SK-N-SH (cell line): ENCODE results near the gene P2RX5. TPM values are rescaled to one million over a fixed set of nuclear protein-coding genes. Genes with fewer than 3 reads are reported as not detected.

Source experiments
- CTCF ChIA-PET: fragments of 300-600, 350-600 bp; formaldehyde crosslinking; extraction: SDS; loops from one replicate; lab custom pipeline; 2021; lab: Yijun Ruan, JAX
- POLR2A ChIA-PET: fragments of 350-600 bp; sonication (Branson Sonifier 250); formaldehyde crosslinking; extraction: SDS; loops from one replicate; lab custom pipeline; 2020; ENCODE audit warnings: antibody characterized with exemption, inconsistent platforms; lab: Yijun Ruan, JAX
- DNase-seq: peaks from one replicate; pipeline ENCODE4 v3.0.0; 2012
- H2AFZ ChIP-seq: fragments of 200-600 bp; sonication (generic); 2 replicates; pipeline ENCODE4 v1.8.1; 2016; ENCODE audit warnings: antibody characterized with exemption, mild to moderate bottlenecking, low read depth
- H3F3A ChIP-seq: fragments of 200-600 bp; sonication (generic); replicated peaks from 2 replicates; pipeline ENCODE3; 2016; ENCODE audit warnings: antibody characterized with exemption, mild to moderate bottlenecking; ENCODE audit not compliant: insufficient read depth
- H3K27ac ChIP-seq, 2 experiments: fragments of 200-500 bp in 1 of 2; fragments of 200-600 bp in 1 of 2; sonication (Bioruptor generic) in 1 of 2; sonication (generic), shearing (Covaris generic) in 1 of 2; 2 replicates each; pipeline versions ENCODE4 v1.5.1 to v1.6.1; 2014 to 2016; ENCODE audit warnings: low read depth in 2 of 2, inconsistent platforms in 1 of 2, low read length in 1 of 2, mild to moderate bottlenecking in 1 of 2, mixed read lengths in 1 of 2
- H3K27me3 ChIP-seq: fragments of 200-600 bp; sonication (generic), shearing (Covaris generic); 2 replicates; pipeline ENCODE4 v1.6.1; 2016; ENCODE audit warnings: mixed run types; ENCODE audit not compliant: insufficient read depth
- H3K36me3 ChIP-seq, 2 experiments: fragments of 200-500 bp in 1 of 2; fragments of 200-600 bp in 1 of 2; sonication (Bioruptor generic) in 1 of 2; sonication (generic) in 1 of 2; replicated peaks in 1 of 2; 2 replicates each; pipeline versions ENCODE3 to v1.5.1; 2014 to 2016; ENCODE audit warnings: low read length in 1 of 2, mild to moderate bottlenecking in 1 of 2; ENCODE audit not compliant: insufficient read depth in 2 of 2, control insufficient read depth in 1 of 2
- H3K4me1 ChIP-seq, 2 experiments: fragments of 200-500 bp in 1 of 2; fragments of 200-600 bp in 1 of 2; sonication (Bioruptor generic) in 1 of 2; sonication (generic), shearing (Covaris generic) in 1 of 2; 2 replicates each; pipeline versions ENCODE4 v1.5.1 to v1.6.1; 2014 to 2016; ENCODE audit warnings: low read depth in 1 of 2, low read length in 1 of 2, mixed run types in 1 of 2; ENCODE audit not compliant: insufficient read depth in 2 of 2, control insufficient read depth in 1 of 2
- H3K4me2 ChIP-seq: fragments of 200-600 bp; sonication (generic), shearing (Covaris generic); 2 replicates; pipeline ENCODE4 v1.6.1; 2017; ENCODE audit warnings: mixed run types
- H3K4me3 ChIP-seq, 2 experiments: fragments of 200-500 bp in 1 of 2; fragments of 200-600 bp in 1 of 2; sonication (Bioruptor generic) in 1 of 2; sonication (generic), shearing (Covaris generic) in 1 of 2; 2 replicates each; pipeline versions ENCODE4 v1.5.1 to v1.8.1; 2014 to 2016; ENCODE audit warnings: low read depth in 2 of 2, inconsistent platforms in 1 of 2, low read length in 1 of 2, mild to moderate bottlenecking in 1 of 2, mixed read lengths in 1 of 2, moderate library complexity in 1 of 2
- H3K79me2 ChIP-seq: fragments of 200-600 bp; sonication (generic); 2 replicates; pipeline ENCODE4 v1.8.1; 2017; ENCODE audit warnings: mild to moderate bottlenecking; ENCODE audit not compliant: insufficient read depth
- H3K9ac ChIP-seq: fragments of 200-600 bp; sonication (generic); 2 replicates; pipeline ENCODE4 v1.6.1; 2017; ENCODE audit warnings: mixed run types
- H3K9me2 ChIP-seq: fragments of 200-600 bp; sonication (generic); 2 replicates; pipeline ENCODE4 v1.6.1; 2017; ENCODE audit warnings: mixed run types
- H3K9me3 ChIP-seq: fragments of 200-600 bp; sonication (generic); 2 replicates; pipeline ENCODE4 v1.6.1; 2017; ENCODE audit warnings: mixed run types, mild to moderate bottlenecking, moderate library complexity
- H4K20me1 ChIP-seq: fragments of 200-600 bp; sonication (generic); 2 replicates; pipeline ENCODE4 v1.6.1; 2017; ENCODE audit warnings: mild to moderate bottlenecking, mixed run types; ENCODE audit not compliant: insufficient read depth
- CHD2 ChIP-seq: fragments of 150-350 bp; IDR thresholded peaks from 2 replicates; pipeline ENCODE4 v1.6.1; 2018; ENCODE audit warnings: low read length; ENCODE audit not compliant: partially characterized antibody
- ELF1 ChIP-seq: IDR thresholded peaks from 2 replicates; pipeline ENCODE4 v1.4.0; 2012
- EZH2phosphoT487 ChIP-seq: fragments of 200-600 bp; sonication (generic); IDR thresholded peaks from 2 replicates; pipeline ENCODE4 v1.6.1; 2017; ENCODE audit warnings: low read depth, mixed run types, mild to moderate bottlenecking, antibody characterized with exemption, moderate library complexity, borderline replicate concordance
- FOXJ3 ChIP-seq: sonication (generic); formaldehyde crosslinking; IDR thresholded peaks from 2 replicates; pipeline ENCODE4 v1.5.1; 2020; ENCODE audit warnings: mild to moderate bottlenecking, missing genetic modification reagents
- FOXM1 ChIP-seq: IDR thresholded peaks from 2 replicates; pipeline ENCODE4 v1.4.0; 2012; ENCODE audit warnings: low read depth, mild to moderate bottlenecking
- GATA2 ChIP-seq: sonication (generic); formaldehyde crosslinking; IDR thresholded peaks from 2 replicates; pipeline ENCODE4 v1.5.0; 2020; ENCODE audit warnings: mild to moderate bottlenecking, missing genetic modification reagents
- JUND ChIP-seq: IDR thresholded peaks from 2 replicates; pipeline ENCODE4 v1.4.0; 2012
- MAX ChIP-seq: IDR thresholded peaks from 2 replicates; pipeline ENCODE4 v1.4.0; 2012; ENCODE audit warnings: low read depth
- MEF2A ChIP-seq: IDR thresholded peaks from 2 replicates; pipeline ENCODE4 v1.4.0; 2012; ENCODE audit warnings: low read depth, borderline replicate concordance
- MXI1 ChIP-seq: IDR thresholded peaks from 2 replicates; pipeline ENCODE4 v1.6.1; 2012; ENCODE audit warnings: mild to moderate bottlenecking, low read depth, low read length, improper control_type of control experiment
- NRF1 ChIP-seq: IDR thresholded peaks from 2 replicates; pipeline ENCODE4 v1.6.1; 2012; ENCODE audit warnings: low read depth, mild to moderate bottlenecking, low read length
- PBX3 ChIP-seq: IDR thresholded peaks from 2 replicates; pipeline ENCODE4; 2012
- POLR2AphosphoS5 ChIP-seq: IDR thresholded peaks from 2 replicates; pipeline ENCODE4 v1.6.1; 2012; ENCODE audit warnings: low read depth, low read length
- RAD21 ChIP-seq: IDR thresholded peaks from 2 replicates; pipeline ENCODE4 v1.6.1; 2012; ENCODE audit warnings: mild to moderate bottlenecking, low read length
- RFX5 ChIP-seq: IDR thresholded peaks from 2 replicates; pipeline ENCODE4 v1.6.1; 2012; ENCODE audit warnings: mild to moderate bottlenecking, improper control_type of control experiment, low read length
- RXRA ChIP-seq: IDR thresholded peaks from 2 replicates; pipeline ENCODE4 v1.4.0; 2012; ENCODE audit warnings: low read depth, mild to moderate bottlenecking, borderline replicate concordance
- TCF12 ChIP-seq: IDR thresholded peaks from 2 replicates; pipeline ENCODE4 v1.4.0; 2012
- USF2 ChIP-seq: fragments of 150-350 bp; IDR thresholded peaks from 2 replicates; pipeline ENCODE4 v1.6.1; 2017; ENCODE audit warnings: antibody characterized with exemption, low read length, low read depth, borderline replicate concordance
- YY1 ChIP-seq: IDR thresholded peaks from 2 replicates; pipeline ENCODE4 v1.4.0; 2012; ENCODE audit warnings: low read depth, mild to moderate bottlenecking
- WGBS: methylation state at CpG from one replicate; pipeline ENCODE4 v1.1.6; 2017; ENCODE audit warnings: low lambda C conversion rate; 5-methylcytosine and 5-hydroxymethylcytosine counted together
- polyA plus RNA-seq, 3 experiments: library from polyadenylated mRNA; depleted of rRNA; stranded (reverse); fragments of >200 nt; gene quantifications; 2 replicates each; pipeline ENCODE4 v1.2.3, GENCODE V29; 2012
- TF ChIP-seq, protein P1 (sequence below): fragments of 200-600 bp; sonication (generic); IDR thresholded peaks from 2 replicates; pipeline ENCODE4 v1.6.1; 2017; ENCODE audit warnings: antibody characterized with exemption, mild to moderate bottlenecking, moderate library complexity

P2RX5 gene
- polyA plus RNA-seq, 1 of the 3 experiments (the other 2 are of a cell fraction): 0.97 TPM

DNA sequence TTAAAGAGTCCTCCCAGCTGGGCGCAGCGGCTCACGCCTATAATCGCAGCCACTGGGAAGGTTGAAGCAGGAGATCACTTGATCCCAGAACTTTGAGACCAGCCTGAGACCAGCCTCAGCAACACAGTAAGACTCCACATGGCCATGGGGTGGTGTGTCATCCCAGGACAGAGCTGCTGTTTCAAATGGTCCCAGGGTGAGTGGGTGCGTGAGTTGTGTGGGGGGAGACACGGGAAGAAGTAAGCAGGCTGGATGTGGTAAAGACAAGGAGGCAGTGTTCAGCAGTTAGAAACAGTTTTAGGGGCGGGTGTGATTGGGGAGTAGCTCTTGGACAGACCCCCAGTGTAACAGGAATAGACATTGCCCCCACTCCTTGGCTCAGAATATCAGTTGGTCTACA is 63.7 kb downstream of the P2RX5 start:
- no peak overlapping the region for H3K9ac ChIP-seq
- no peak overlapping the region for H3K4me3 ChIP-seq
- no peaks in the 10 kb centered on the region for H3K9me3 ChIP-seq
- no peaks in the 10 kb centered on the region for H3F3A ChIP-seq
- H3K27me3 ChIP-seq: no peaks in the 10 kb centered on the region
- H3K4me2 ChIP-seq: no peak overlapping the region
- POLR2A ChIA-PET: no interaction called here
- H2AFZ ChIP-seq: no peak overlapping the region
- peaks cover 42% of the 10 kb centered on the region for H3K79me2 ChIP-seq
- no peak for DNase-seq
- TF ChIP-seq PBX3 (no peak), FOXM1 (no peak), RFX5 (no peak), YY1 (no peak), USF2 (no peak), MEF2A (no peak), RXRA (no peak), MXI1 (no peak), FOXJ3 (no peak)
- CTCF ChIA-PET: no interaction called here
- H3K36me3 ChIP-seq: peaks cover 0 to 4% of the 10 kb centered on the region in 2 experiments
- 89% methylated on average over 4 of the region's 7 CpGs for WGBS
- H3K27ac ChIP-seq: no peak overlapping the region
- no peaks in the 10 kb centered on the region for H3K9me2 ChIP-seq
- no peaks in the 10 kb centered on the region for H4K20me1 ChIP-seq
- peaks cover 0 to 2% of the 10 kb centered on the region in 2 experiments; a peak in 1 of 4 replicates for H3K4me1 ChIP-seq

GRCh38 chr17:3630781-3631180 is 65.2 kb downstream of the P2RX5 start:
- H3K27me3 ChIP-seq: no peaks in the 10 kb centered on the region
- no peaks in the 10 kb centered on the region for H4K20me1 ChIP-seq
- peaks cover 0 to 2% of the 10 kb centered on the region in 2 experiments; a peak in 1 of 4 replicates for H3K4me1 ChIP-seq
- H3K4me3 ChIP-seq: no peak overlapping the region
- H3K79me2 ChIP-seq: peaks cover 39% of the 10 kb centered on the region
- no peak for DNase-seq
- H3K9me2 ChIP-seq: no peaks in the 10 kb centered on the region
- no peak for TF ChIP-seq MAX
- TF ChIP-seq NRF1: no peak
- no peak for TF ChIP-seq MEF2A
- TF ChIP-seq MXI1: no peak
- no peak for TF ChIP-seq RAD21
- no peak for TF ChIP-seq JUND
- no peak for TF ChIP-seq RFX5
- no peak for TF ChIP-seq FOXM1
- no peak for TF ChIP-seq RXRA
- TF ChIP-seq POLR2AphosphoS5: no peak
- TF ChIP-seq TCF12: no peak
- TF ChIP-seq GATA2 (CRISPR knock-in tag): no peak
- no peak for TF ChIP-seq ELF1
- TF ChIP-seq CHD2: no peak
- TF ChIP-seq, protein P1, sequence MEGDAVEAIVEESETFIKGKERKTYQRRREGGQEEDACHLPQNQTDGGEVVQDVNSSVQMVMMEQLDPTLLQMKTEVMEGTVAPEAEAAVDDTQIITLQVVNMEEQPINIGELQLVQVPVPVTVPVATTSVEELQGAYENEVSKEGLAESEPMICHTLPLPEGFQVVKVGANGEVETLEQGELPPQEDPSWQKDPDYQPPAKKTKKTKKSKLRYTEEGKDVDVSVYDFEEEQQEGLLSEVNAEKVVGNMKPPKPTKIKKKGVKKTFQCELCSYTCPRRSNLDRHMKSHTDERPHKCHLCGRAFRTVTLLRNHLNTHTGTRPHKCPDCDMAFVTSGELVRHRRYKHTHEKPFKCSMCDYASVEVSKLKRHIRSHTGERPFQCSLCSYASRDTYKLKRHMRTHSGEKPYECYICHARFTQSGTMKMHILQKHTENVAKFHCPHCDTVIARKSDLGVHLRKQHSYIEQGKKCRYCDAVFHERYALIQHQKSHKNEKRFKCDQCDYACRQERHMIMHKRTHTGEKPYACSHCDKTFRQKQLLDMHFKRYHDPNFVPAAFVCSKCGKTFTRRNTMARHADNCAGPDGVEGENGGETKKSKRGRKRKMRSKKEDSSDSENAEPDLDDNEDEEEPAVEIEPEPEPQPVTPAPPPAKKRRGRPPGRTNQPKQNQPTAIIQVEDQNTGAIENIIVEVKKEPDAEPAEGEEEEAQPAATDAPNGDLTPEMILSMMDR: no peak
- no peak for TF ChIP-seq EZH2phosphoT487
- no peak for TF ChIP-seq PBX3
- no peak for TF ChIP-seq USF2
- TF ChIP-seq, all 33 proteins: peak for 0
- Histone ChIP-seq H3K9ac (no peak overlapping the region), H3K4me2 (no peak overlapping the region), H2AFZ (no peak overlapping the region), H3K9me3 (no peaks in the 10 kb centered on the region), H3F3A (no peaks in the 10 kb centered on the region), H3K36me3 (peaks cover 0 to 8% of the 10 kb centered on the region in 2 experiments), H3K27ac (no peak overlapping the region)
- ChIA-PET CTCF (interaction anchor here (1.5 kb wide), 1 partner anchor 28 kb away, joined by 4 read pairs; no protein-coding TSS in a partner anchor), POLR2A (no interaction called here)
- 95% methylated on average over 10 of the region's 10 CpGs for WGBS
